SK-N-SH treated with all-trans-retinoic acid at 6 μM for 48 hours (cell line): Measurements from ENCODE around the gene ZNF14.

Experiments used
- ATAC-seq: fragments of 200-7000 bp; cut with Tn5 transposase; 3 replicates; pipeline ENCODE4 v1.9.1; 2020; ENCODE audit warnings: mild to moderate bottlenecking, moderate library complexity
- ARNTL ChIP-seq: fragments of 450-650 bp; formaldehyde crosslinking; IDR thresholded peaks from 2 replicates; pipeline ENCODE4 v1.5.0; 2020; ENCODE audit warnings: low read depth, mild to moderate bottlenecking, moderate library complexity, borderline replicate concordance
- BACH2 ChIP-seq: fragments of 250-450 bp; sonication (Bioruptor Pico); IDR thresholded peaks from 2 replicates; pipeline ENCODE4 v1.9.0; 2021; ENCODE audit warnings: mild to moderate bottlenecking, borderline replicate concordance
- CSDC2 ChIP-seq: fragments of 250-450 bp; sonication (Bioruptor Pico); IDR thresholded peaks from 2 replicates; pipeline ENCODE4 v1.5.0; 2020; ENCODE audit warnings: mild to moderate bottlenecking, moderate library complexity
- ESRRG ChIP-seq: fragments of 250-450 bp; sonication (Bioruptor Pico); IDR thresholded peaks from 2 replicates; pipeline ENCODE4 v1.6.1; 2021; ENCODE audit warnings: mild to moderate bottlenecking
- GLIS3 ChIP-seq: fragments of 250-450 bp; sonication (Bioruptor Pico); IDR thresholded peaks from 2 replicates; pipeline ENCODE4 v1.5.0; 2020; ENCODE audit warnings: mild to moderate bottlenecking, moderate library complexity
- PPARA ChIP-seq: fragments of 250-450 bp; sonication (Bioruptor Pico); IDR thresholded peaks from 2 replicates; pipeline ENCODE4 v1.5.0; 2020; ENCODE audit warnings: mild to moderate bottlenecking, borderline replicate concordance
- RARB ChIP-seq: fragments of 250-450 bp; sonication (Bioruptor Pico); IDR thresholded peaks from 2 replicates; pipeline ENCODE4 v1.8.0; 2021; ENCODE audit warnings: mild to moderate bottlenecking, moderate library complexity
- SNAI2 ChIP-seq: fragments of 250-450 bp; sonication (Bioruptor Pico); IDR thresholded peaks from 2 replicates; pipeline ENCODE4 v1.5.0; 2020; ENCODE audit warnings: mild to moderate bottlenecking, moderate library complexity
- TCF4 ChIP-seq: fragments of 250-450 bp; sonication (Bioruptor Pico); IDR thresholded peaks from 2 replicates; pipeline ENCODE4 v1.8.0; 2021; ENCODE audit warnings: mild to moderate bottlenecking, moderate library complexity, borderline replicate concordance
- TOX ChIP-seq: fragments of 250-450 bp; sonication (Bioruptor Pico); IDR thresholded peaks from 2 replicates; pipeline ENCODE4 v1.8.0; 2021; ENCODE audit warnings: mild to moderate bottlenecking, moderate library complexity, borderline replicate concordance
- ZC3H10 ChIP-seq: fragments of 250-450 bp; sonication (Bioruptor Pico); IDR thresholded peaks from 2 replicates; pipeline ENCODE4 v1.5.1; 2021; ENCODE audit warnings: mild to moderate bottlenecking, moderate library complexity
- ZFP3 ChIP-seq: fragments of 250-450 bp; sonication (Bioruptor Pico); IDR thresholded peaks from 2 replicates; pipeline ENCODE4 v1.5.0; 2020; ENCODE audit warnings: mild to moderate bottlenecking, moderate library complexity
- ZFP30 ChIP-seq: fragments of 450-650 bp; formaldehyde crosslinking; IDR thresholded peaks from 2 replicates; pipeline ENCODE4 v1.5.0; 2022; ENCODE audit warnings: mild to moderate bottlenecking, moderate library complexity
- ZNF565 ChIP-seq: fragments of 450-650 bp; formaldehyde crosslinking; conservative IDR thresholded peaks from 2 replicates; pipeline ENCODE4 v1.5.0; 2020; ENCODE audit warnings: low read depth, mild to moderate bottlenecking, moderate library complexity
- ZNF70 ChIP-seq: fragments of 450-650 bp; formaldehyde crosslinking; IDR thresholded peaks from 2 replicates; pipeline ENCODE4 v1.5.0; 2020; ENCODE audit warnings: mild to moderate bottlenecking, moderate library complexity
- ZNF8 ChIP-seq: fragments of 450-650 bp; formaldehyde crosslinking; IDR thresholded peaks from 2 replicates; pipeline ENCODE4 v1.5.0; 2020; ENCODE audit warnings: mild to moderate bottlenecking, moderate library complexity
- TF ChIP-seq, protein P1 (sequence below): fragments of 250-450 bp; sonication (Bioruptor Pico); IDR thresholded peaks from 2 replicates; pipeline ENCODE4 v1.5.1; 2020; ENCODE audit warnings: low read depth, mild to moderate bottlenecking, moderate library complexity
- TF ChIP-seq, protein P2 (sequence below): fragments of 250-450 bp; sonication (Bioruptor Pico); IDR thresholded peaks from 2 replicates; pipeline ENCODE4 v1.5.1; 2021; ENCODE audit warnings: mild to moderate bottlenecking, moderate library complexity
- TF ChIP-seq, protein P3 (sequence below): fragments of 250-450 bp; sonication (Bioruptor Pico); IDR thresholded peaks from 2 replicates; pipeline ENCODE4 v1.8.0; 2021; ENCODE audit warnings: low read depth, mild to moderate bottlenecking, moderate library complexity, borderline replicate concordance
- TF ChIP-seq, protein P4 (sequence below): fragments of 250-450 bp; sonication (Bioruptor Pico); IDR thresholded peaks from 2 replicates; pipeline ENCODE4 v1.5.0; 2020; ENCODE audit warnings: mild to moderate bottlenecking, moderate library complexity
- TF ChIP-seq, protein P5 (sequence below): fragments of 250-450 bp; sonication (Bioruptor Pico); IDR thresholded peaks from 2 replicates; pipeline ENCODE4 v1.8.0; 2020; ENCODE audit warnings: mild to moderate bottlenecking, moderate library complexity, borderline replicate concordance

The ZNF14 gene

DNA sequence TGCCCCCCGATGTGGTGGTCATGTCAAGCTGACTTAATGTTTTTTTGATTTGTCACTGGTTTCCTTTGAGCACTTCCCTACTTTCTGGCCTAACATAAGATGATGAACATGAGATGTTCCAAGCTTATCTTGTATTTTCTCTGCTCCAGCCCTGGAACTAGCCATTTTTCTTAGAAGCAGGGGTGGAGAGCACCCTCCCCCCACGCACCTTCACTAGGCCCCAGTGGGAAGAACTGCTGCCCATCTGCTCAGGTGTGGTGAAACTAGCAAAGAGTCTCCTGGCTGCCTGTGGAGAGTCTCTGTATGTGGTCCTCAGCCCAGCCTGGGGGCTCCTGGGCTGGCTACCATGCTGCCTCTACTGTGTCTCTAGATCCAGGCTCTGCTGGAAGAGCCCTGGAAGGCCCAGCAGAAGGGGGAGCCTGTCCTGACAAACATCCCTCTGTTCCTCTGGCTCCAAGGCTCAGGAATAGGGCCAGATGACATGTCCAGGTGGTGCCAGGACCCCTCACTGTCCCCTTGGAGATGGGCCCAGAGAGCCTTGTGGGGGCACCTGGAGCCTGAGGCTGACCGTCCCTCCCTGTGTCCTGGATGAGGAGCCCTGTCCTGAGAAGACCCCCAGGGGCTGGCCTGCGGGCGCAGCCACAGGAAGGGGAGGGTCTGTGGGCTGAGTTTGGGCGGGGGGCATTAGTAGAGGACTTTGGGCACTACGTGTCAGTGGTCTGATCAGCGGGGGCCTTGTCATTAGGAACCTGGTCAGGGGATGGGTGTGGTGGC, 4.8 kb upstream of the ZNF14 start:
- TF ChIP-seq ARNTL (CRISPR knock-in tag) = no peak
- no peak for TF ChIP-seq PPARA (CRISPR knock-in tag)
- TF ChIP-seq TCF4 (CRISPR knock-in tag) = no peak
- no peak for TF ChIP-seq ZNF8 (CRISPR knock-in tag)
- TF ChIP-seq GLIS3 (CRISPR knock-in tag) = no peak
- TF ChIP-seq TOX (CRISPR knock-in tag) = no peak
- no peak for TF ChIP-seq ZNF70 (CRISPR knock-in tag)
- TF ChIP-seq RARB (CRISPR knock-in tag) = no peak
- TF ChIP-seq CSDC2 = no peak
- TF ChIP-seq BACH2 (CRISPR knock-in tag) = no peak
- TF ChIP-seq, all 23 proteins: peak for 0
- ATAC-seq = no peak

DNA sequence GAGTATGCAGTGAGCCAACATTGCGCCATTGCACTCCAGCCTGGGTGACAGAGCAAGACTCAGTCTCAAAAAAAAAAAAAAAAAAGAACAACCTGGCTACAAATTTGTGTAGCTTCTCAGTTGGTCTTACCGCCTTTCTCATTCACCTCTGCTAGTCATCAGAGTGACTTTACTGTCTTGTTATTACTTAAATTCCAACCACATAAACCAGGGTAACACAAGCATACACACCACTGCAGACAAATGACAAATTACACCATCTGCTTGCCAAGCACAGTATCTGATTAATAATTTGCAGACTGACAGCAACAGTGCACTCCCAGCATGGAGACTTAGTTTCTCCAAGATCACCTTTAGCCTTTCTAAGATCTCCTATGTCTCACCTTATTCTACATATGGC, 11.0 kb downstream of the ZNF14 start:
- no peak for ATAC-seq
- TF ChIP-seq SNAI2 (CRISPR knock-in tag) (no peak), TOX (CRISPR knock-in tag) (no peak), BACH2 (CRISPR knock-in tag) (no peak), GLIS3 (CRISPR knock-in tag) (no peak), ARNTL (CRISPR knock-in tag) (no peak), ZFP3 (CRISPR knock-in tag) (no peak), PPARA (CRISPR knock-in tag) (no peak), ZNF70 (CRISPR knock-in tag) (no peak), ZFP30 (CRISPR knock-in tag) (no peak), ZNF565 (CRISPR knock-in tag) (no peak), TCF4 (CRISPR knock-in tag) (no peak), ESRRG (CRISPR knock-in tag) (no peak), ZC3H10 (no peak), CSDC2 (no peak), RARB (CRISPR knock-in tag) (no peak)
- TF ChIP-seq, protein P1, sequence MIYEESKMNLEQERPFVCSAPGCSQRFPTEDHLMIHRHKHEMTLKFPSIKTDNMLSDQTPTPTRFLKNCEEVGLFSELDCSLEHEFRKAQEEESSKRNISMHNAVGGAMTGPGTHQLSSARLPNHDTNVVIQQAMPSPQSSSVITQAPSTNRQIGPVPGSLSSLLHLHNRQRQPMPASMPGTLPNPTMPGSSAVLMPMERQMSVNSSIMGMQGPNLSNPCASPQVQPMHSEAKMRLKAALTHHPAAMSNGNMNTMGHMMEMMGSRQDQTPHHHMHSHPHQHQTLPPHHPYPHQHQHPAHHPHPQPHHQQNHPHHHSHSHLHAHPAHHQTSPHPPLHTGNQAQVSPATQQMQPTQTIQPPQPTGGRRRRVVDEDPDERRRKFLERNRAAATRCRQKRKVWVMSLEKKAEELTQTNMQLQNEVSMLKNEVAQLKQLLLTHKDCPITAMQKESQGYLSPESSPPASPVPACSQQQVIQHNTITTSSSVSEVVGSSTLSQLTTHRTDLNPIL (CRISPR knock-in tag) = no peak
- TF ChIP-seq, protein P2, sequence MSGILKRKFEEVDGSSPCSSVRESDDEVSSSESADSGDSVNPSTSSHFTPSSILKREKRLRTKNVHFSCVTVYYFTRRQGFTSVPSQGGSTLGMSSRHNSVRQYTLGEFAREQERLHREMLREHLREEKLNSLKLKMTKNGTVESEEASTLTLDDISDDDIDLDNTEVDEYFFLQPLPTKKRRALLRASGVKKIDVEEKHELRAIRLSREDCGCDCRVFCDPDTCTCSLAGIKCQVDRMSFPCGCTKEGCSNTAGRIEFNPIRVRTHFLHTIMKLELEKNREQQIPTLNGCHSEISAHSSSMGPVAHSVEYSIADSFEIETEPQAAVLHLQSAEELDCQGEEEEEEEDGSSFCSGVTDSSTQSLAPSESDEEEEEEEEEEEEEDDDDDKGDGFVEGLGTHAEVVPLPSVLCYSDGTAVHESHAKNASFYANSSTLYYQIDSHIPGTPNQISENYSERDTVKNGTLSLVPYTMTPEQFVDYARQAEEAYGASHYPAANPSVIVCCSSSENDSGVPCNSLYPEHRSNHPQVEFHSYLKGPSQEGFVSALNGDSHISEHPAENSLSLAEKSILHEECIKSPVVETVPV (CRISPR knock-in tag) = no peak
- TF ChIP-seq, protein P3, sequence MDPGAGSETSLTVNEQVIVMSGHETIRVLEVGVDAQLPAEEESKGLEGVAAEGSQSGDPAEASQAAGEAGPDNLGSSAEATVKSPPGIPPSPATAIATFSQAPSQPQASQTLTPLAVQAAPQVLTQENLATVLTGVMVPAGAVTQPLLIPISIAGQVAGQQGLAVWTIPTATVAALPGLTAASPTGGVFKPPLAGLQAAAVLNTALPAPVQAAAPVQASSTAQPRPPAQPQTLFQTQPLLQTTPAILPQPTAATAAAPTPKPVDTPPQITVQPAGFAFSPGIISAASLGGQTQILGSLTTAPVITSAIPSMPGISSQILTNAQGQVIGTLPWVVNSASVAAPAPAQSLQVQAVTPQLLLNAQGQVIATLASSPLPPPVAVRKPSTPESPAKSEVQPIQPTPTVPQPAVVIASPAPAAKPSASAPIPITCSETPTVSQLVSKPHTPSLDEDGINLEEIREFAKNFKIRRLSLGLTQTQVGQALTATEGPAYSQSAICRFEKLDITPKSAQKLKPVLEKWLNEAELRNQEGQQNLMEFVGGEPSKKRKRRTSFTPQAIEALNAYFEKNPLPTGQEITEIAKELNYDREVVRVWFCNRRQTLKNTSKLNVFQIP (CRISPR knock-in tag) = no peak
- TF ChIP-seq, protein P4, sequence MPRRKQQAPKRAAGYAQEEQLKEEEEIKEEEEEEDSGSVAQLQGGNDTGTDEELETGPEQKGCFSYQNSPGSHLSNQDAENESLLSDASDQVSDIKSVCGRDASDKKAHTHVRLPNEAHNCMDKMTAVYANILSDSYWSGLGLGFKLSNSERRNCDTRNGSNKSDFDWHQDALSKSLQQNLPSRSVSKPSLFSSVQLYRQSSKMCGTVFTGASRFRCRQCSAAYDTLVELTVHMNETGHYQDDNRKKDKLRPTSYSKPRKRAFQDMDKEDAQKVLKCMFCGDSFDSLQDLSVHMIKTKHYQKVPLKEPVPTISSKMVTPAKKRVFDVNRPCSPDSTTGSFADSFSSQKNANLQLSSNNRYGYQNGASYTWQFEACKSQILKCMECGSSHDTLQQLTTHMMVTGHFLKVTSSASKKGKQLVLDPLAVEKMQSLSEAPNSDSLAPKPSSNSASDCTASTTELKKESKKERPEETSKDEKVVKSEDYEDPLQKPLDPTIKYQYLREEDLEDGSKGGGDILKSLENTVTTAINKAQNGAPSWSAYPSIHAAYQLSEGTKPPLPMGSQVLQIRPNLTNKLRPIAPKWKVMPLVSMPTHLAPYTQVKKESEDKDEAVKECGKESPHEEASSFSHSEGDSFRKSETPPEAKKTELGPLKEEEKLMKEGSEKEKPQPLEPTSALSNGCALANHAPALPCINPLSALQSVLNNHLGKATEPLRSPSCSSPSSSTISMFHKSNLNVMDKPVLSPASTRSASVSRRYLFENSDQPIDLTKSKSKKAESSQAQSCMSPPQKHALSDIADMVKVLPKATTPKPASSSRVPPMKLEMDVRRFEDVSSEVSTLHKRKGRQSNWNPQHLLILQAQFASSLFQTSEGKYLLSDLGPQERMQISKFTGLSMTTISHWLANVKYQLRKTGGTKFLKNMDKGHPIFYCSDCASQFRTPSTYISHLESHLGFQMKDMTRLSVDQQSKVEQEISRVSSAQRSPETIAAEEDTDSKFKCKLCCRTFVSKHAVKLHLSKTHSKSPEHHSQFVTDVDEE = no peak
- TF ChIP-seq, protein P5, sequence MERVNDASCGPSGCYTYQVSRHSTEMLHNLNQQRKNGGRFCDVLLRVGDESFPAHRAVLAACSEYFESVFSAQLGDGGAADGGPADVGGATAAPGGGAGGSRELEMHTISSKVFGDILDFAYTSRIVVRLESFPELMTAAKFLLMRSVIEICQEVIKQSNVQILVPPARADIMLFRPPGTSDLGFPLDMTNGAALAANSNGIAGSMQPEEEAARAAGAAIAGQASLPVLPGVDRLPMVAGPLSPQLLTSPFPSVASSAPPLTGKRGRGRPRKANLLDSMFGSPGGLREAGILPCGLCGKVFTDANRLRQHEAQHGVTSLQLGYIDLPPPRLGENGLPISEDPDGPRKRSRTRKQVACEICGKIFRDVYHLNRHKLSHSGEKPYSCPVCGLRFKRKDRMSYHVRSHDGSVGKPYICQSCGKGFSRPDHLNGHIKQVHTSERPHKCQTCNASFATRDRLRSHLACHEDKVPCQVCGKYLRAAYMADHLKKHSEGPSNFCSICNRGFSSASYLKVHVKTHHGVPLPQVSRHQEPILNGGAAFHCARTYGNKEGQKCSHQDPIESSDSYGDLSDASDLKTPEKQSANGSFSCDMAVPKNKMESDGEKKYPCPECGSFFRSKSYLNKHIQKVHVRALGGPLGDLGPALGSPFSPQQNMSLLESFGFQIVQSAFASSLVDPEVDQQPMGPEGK (CRISPR knock-in tag) = no peak
- TF ChIP-seq, all 23 proteins: peak for 0
